ENCODE measurements around the gene ZNF614.

GRCh38 chr19:51965583-51965982 is 62.6 kb downstream of the ZNF614 start:
- no peak for TF ChIP-seq CTCF (IDR thresholded peaks at IDR 0.05)
- no peak for TF ChIP-seq POLR2A (IDR thresholded peaks at IDR 0.05)
- TF ChIP-seq POLR2AphosphoS5 (IDR thresholded peaks at IDR 0.05; ENCODE audit: insufficient read depth in 1 of 2, low read depth in 1 of 2), result no peak
